Caco-2 (cell line): ENCODE results near the gene REC8. TPM values are rescaled to one million over a fixed set of nuclear protein-coding genes. Genes with fewer than 3 reads are reported as not detected.

Source experiments
- BruUV-seq: library from RNA; stranded (reverse); fragments of 400-500 nt; replicated peaks from 2 replicates; lab custom pipeline; 2021; lab: Mats Ljungman, UMichigan
- CTCF ChIA-PET: fragments of 300-600 bp; sonication (Branson Sonifier 250); formaldehyde crosslinking; loops from one replicate; lab custom pipeline; 2022; ENCODE audit warnings: antibody characterized with exemption; lab: Charles Lee
- POLR2A ChIA-PET: fragments of 300-600 bp; sonication (Branson Sonifier 250); formaldehyde crosslinking; loops from one replicate; lab custom pipeline; 2022; ENCODE audit warnings: antibody characterized with exemption; lab: Charles Lee
- DNase-seq, 2 experiments: peaks; one replicate each; pipeline versions ENCODE4 v3.0.0 to v3.0.0-alpha.2; 2020 to 2022
- H3K27me3 ChIP-seq: replicated peaks from 2 replicates; pipeline ENCODE4 v1.6.0; 2011; ENCODE audit warnings: low read length; ENCODE audit not compliant: control insufficient read depth, insufficient read depth
- H3K36me3 ChIP-seq: 2 replicates; pipeline ENCODE4 v1.5.1; 2011; ENCODE audit warnings: low read length; ENCODE audit not compliant: control insufficient read depth, insufficient read depth
- H3K4me1 ChIP-seq: fragments of 250-450 bp; sonication (Bioruptor Pico); 2 replicates; pipeline ENCODE4 v1.5.1; 2020; ENCODE audit warnings: mild to moderate bottlenecking
- H3K4me3 ChIP-seq: 2 replicates; pipeline ENCODE4 v1.5.1; 2011; ENCODE audit warnings: low read depth, mild to moderate bottlenecking, control low read depth, low read length
- H3K9me3 ChIP-seq: fragments of 250-450 bp; sonication (Bioruptor Pico); 2 replicates; pipeline ENCODE4 v1.5.1; 2020; ENCODE audit warnings: mild to moderate bottlenecking, moderate library complexity
- H3K27ac Mint-ChIP-seq: one replicate; pipeline ENCODE4 v1.8.0; 2022; ENCODE audit warnings: mixed read lengths; ENCODE audit not compliant: unreplicated experiment
- H3K27me3 Mint-ChIP-seq: one replicate; pipeline ENCODE4 v1.8.0; 2022; ENCODE audit warnings: mixed read lengths; ENCODE audit not compliant: insufficient read depth, unreplicated experiment
- H3K36me3 Mint-ChIP-seq: one replicate; pipeline ENCODE4 v1.8.0; 2022; ENCODE audit warnings: mild to moderate bottlenecking, mixed read lengths; ENCODE audit not compliant: insufficient read depth, unreplicated experiment
- H3K4me1 Mint-ChIP-seq: one replicate; pipeline ENCODE4 v1.8.0; 2022; ENCODE audit warnings: low read depth, mixed read lengths; ENCODE audit not compliant: unreplicated experiment
- H3K4me3 Mint-ChIP-seq: one replicate; pipeline ENCODE4 v1.8.0; 2022; ENCODE audit warnings: mild to moderate bottlenecking, moderate library complexity, mixed read lengths; ENCODE audit not compliant: unreplicated experiment
- H3K9me3 Mint-ChIP-seq: one replicate; pipeline ENCODE4 v1.8.0; 2022; ENCODE audit warnings: mixed read lengths; ENCODE audit not compliant: unreplicated experiment
- CTCF ChIP-seq, 2 experiments: fragments of 200-600 bp in 1 of 2; IDR thresholded peaks; 1 replicate in 1 of 2; 2 replicates in 1 of 2; pipeline versions ENCODE4 v1.5.1 to v1.8.0; 2011 to 2022; ENCODE audit warnings: antibody characterized with exemption in 1 of 2, control low read depth in 1 of 2, inconsistent platforms in 1 of 2, low read depth in 1 of 2, low read length in 1 of 2, mild to moderate bottlenecking in 1 of 2, moderate library complexity in 1 of 2; ENCODE audit not compliant: insufficient read depth in 1 of 2, severe bottlenecking in 1 of 2, unreplicated experiment in 1 of 2
- intact Hi-C: fragments of 100-400 bp; cut with micrococcal nuclease; formaldehyde crosslinking; loops from one replicate; pipeline ENCODE4 v1.10.0; 2022; ENCODE audit not compliant: unreplicated experiment
- total RNA-seq: library from RNA; stranded (reverse); gene quantifications from 2 replicates; pipeline ENCODE4 v1.2.3, GENCODE V29; 2022

Gene REC8
- total RNA-seq, 1 experiment from 2014 or later, result 8.4 TPM

DNA sequence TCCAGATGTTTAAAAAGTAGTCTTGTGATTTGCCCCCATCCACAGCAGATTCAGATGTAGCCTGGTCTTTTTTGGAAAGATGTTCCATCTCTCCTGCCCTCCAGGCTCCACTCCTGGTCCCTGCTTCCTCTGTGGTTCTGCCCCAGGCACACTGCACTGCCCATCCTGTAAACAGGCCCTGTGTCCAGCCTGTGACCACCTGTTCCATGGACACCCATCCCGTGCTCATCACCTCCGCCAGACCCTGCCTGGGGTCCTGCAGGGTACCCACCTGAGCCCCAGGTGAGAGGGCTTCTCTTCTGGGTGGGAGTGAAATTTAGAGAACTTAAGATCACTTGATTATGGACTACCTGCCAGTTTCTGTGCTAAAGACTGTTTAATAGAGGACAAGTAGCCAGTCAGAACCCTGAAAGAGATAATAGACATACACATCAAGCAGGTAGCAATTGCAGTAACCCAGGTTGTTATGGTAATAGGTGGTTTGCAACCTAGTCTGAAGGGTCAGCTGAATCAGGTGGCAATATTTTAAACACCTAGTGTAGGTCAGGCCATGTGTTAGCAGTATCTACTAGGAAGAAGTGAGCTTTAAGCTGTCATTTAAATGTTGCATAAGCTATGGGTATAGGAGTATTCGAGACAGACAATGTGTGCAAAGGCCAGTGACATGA, 22.4 kb upstream of the REC8 start:
- Mint-ChIP-seq H3K4me1 (peaks cover 8% of the 10 kb centered on the region), H3K36me3 (peaks cover 62% of the 10 kb centered on the region), H3K27me3 (no peaks in the 10 kb centered on the region), H3K27ac (no peak overlapping the region), H3K9me3 (no peaks in the 10 kb centered on the region), H3K4me3 (no peak overlapping the region)
- TF ChIP-seq CTCF (IDR thresholded peaks at IDR 0.05; ENCODE audit: insufficient read depth in 1 of 2, low read depth in 1 of 2, low read length in 1 of 2, severe bottlenecking in 1 of 2, unreplicated experiment in 1 of 2), result no peak
- Histone ChIP-seq H3K27me3 (no peaks in the 10 kb centered on the region), H3K4me3 (no peak overlapping the region), H3K36me3 (peaks cover 5% of the 10 kb centered on the region; the same call in 1 of the 2 replicates), H3K4me1 (peaks cover 6% of the 10 kb centered on the region), H3K9me3 (no peaks in the 10 kb centered on the region)
- no peak for DNase-seq
- ChIA-PET CTCF (interaction anchor here (1.3 to 4.1 kb wide), 2 partner anchors 12 kb away, joined by 5 to 47 read pairs; partner anchors contain the start of gene IRF9), POLR2A (interaction anchor here (0.5 to 1.2 kb wide), 2 partner anchors 36 to 714 kb away, joined by 4 to 6 read pairs; no protein-coding TSS in a partner anchor)
- no TSS peak for BruUV-seq
- intact Hi-C loops, result no loop called here

DNA sequence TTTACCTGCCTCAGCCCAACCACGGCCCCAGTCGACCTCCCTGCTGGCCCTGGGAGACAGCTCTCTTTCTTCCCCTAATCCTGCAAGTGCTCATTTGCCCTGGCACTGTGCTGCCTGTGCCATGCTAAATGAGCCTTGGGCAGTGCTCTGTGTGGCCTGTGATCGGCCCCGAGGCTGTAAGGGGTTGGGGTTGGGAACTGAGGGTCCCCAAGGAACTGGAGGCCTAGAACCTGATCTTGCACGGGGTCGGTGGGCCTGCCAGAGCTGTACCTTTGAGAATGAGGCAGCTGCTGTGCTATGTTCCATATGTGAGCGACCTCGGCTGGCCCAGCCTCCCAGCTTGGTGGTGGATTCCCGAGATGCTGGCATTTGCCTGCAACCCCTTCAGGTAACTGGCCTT, 21.8 kb upstream of the REC8 start:
- ChIA-PET CTCF (interaction anchor here (1.3 kb wide), 1 partner anchor 11 kb away, joined by 5 read pairs; the partner anchor contains the start of gene IRF9), POLR2A (interaction anchor here (0.5 to 1.2 kb wide), 2 partner anchors 36 to 714 kb away, joined by 4 to 6 read pairs; no protein-coding TSS in a partner anchor)
- Mint-ChIP-seq H3K9me3 (no peaks in the 10 kb centered on the region), H3K36me3 (peaks cover 62% of the 10 kb centered on the region), H3K4me3 (no peak overlapping the region), H3K27ac (no peak overlapping the region), H3K27me3 (no peaks in the 10 kb centered on the region), H3K4me1 (peaks cover 8% of the 10 kb centered on the region)
- no peak overlapping the region for H3K4me3 ChIP-seq
- no peaks in the 10 kb centered on the region for H3K9me3 ChIP-seq
- no peak for DNase-seq
- no TSS peak for BruUV-seq
- peaks cover 6% of the 10 kb centered on the region for H3K4me1 ChIP-seq
- no peak for TF ChIP-seq CTCF (IDR thresholded peaks at IDR 0.05; ENCODE audit: insufficient read depth in 1 of 2, low read depth in 1 of 2, low read length in 1 of 2, severe bottlenecking in 1 of 2, unreplicated experiment in 1 of 2)
- H3K27me3 ChIP-seq, result no peaks in the 10 kb centered on the region
- H3K36me3 ChIP-seq, result peaks cover 4% of the 10 kb centered on the region; the same call in 1 of the 2 replicates
- intact Hi-C loops, result no loop called here

DNA sequence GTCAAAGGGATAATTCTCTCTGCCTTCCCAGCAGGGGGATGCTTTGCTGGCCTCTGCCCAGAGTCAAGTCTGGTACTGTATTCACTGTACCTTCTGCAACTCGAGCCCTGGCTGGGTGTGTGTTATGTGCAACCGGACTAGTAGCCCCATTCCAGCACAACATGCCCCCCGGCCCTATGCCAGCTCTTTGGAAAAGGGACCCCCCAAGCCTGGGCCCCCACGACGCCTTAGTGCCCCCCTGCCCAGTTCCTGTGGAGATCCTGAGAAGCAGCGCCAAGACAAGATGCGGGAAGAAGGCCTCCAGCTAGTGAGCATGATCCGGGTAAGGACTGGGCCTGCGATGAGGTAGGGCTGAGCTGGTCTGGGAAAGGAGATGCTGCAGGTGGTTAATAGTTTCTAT, 21.3 kb upstream of the REC8 start:
- H3K36me3 Mint-ChIP-seq, result peaks cover 66% of the 10 kb centered on the region
- peaks cover 4% of the 10 kb centered on the region for H3K4me1 Mint-ChIP-seq

More for the DNA sequence above, 21.3 kb upstream of the REC8 start:
- Histone ChIP-seq H3K4me3 (no peak overlapping the region), H3K36me3 (peaks cover 4% of the 10 kb centered on the region; the same call in 1 of the 2 replicates), H3K4me1 (peaks cover 6% of the 10 kb centered on the region), H3K27me3 (no peaks in the 10 kb centered on the region), H3K9me3 (no peaks in the 10 kb centered on the region)
- ChIA-PET CTCF (interaction anchor here (1.3 kb wide), 1 partner anchor 11 kb away, joined by 5 read pairs; the partner anchor contains the start of gene IRF9), POLR2A (no interaction called here)
- H3K9me3 Mint-ChIP-seq, result no peaks in the 10 kb centered on the region
- no peak for TF ChIP-seq CTCF (IDR thresholded peaks at IDR 0.05; ENCODE audit: insufficient read depth in 1 of 2, low read depth in 1 of 2, low read length in 1 of 2, severe bottlenecking in 1 of 2, unreplicated experiment in 1 of 2)
- DNase-seq, result no peak
- no TSS peak for BruUV-seq
- no peaks in the 10 kb centered on the region for H3K27me3 Mint-ChIP-seq
- H3K27ac Mint-ChIP-seq, result no peak overlapping the region
- H3K4me3 Mint-ChIP-seq, result no peak overlapping the region
- intact Hi-C loops, result no loop called here
